Esophagus mucosa (tissue), 1 donor: ENCODE results near the gene SHANK3. TPM values are rescaled to one million over a fixed set of nuclear protein-coding genes. Genes with fewer than 3 reads are reported as not detected.
"Not testable (repeated sequence)": the region's sequence is repeated elsewhere in the genome, so short reads cannot be mapped to it uniquely, and the experiment has no call there.

Source experiments
- ATAC-seq: fragments of 200-7000 bp; cut with Tn5 transposase; one replicate; pipeline ENCODE4 v1.9.1; 2020
- total RNA-seq: library from RNA; stranded (reverse); gene quantifications from one replicate; pipeline ENCODE4 v1.2.4, GENCODE V29; 2023
- donor health status: DM: yes; HTN: yes; CAD: no.

Gene SHANK3
- 5.9 TPM for total RNA-seq

DNA sequence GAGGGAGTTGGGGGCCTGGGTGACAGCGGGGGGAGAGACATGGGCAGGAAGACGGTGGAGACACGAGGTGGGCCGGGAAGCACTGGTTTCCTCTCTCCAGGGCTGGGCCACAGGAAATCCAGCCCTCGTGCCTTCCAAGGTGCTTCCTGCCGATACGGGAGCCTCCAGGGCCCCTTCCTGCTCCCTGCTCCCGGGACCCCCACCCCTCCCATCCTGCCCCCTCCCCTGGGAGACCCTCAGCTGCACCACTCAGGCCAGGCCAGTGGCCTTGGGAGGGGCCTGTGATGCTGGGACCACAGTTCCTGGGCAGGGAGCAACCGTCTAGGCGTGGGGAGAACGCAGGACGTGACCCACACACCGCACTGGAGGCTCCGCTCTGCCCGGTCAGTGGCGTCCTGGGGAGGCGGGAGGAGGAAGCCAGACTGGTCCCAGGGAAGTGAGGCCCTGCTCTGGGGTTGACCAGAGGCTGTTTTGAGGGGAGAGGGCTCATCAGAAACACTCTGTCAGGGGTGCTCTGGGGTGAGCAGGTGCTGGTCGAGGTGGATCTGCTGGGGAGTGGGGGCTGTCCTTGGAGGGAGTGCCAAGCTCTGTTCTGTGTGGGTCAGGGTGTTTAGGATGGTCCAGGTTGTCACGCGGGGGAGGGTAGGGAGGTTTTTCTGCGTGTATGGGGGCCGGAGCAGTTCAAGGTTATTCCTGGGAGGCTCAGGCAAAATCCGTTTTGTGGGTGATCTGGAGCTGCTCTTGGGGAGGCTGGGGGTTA lies at the start of gene SHANK3:
Gene SHANK3, plus strand, starts transcription at position 353 of the 760 bp plus-strand sequence.
- peak; percentile 45 for ATAC-seq

- no peak for ATAC-seq
Measured at GRCh38 chr22:50624347-50625130, 48.1 kb upstream of the SHANK3 start.

DNA sequence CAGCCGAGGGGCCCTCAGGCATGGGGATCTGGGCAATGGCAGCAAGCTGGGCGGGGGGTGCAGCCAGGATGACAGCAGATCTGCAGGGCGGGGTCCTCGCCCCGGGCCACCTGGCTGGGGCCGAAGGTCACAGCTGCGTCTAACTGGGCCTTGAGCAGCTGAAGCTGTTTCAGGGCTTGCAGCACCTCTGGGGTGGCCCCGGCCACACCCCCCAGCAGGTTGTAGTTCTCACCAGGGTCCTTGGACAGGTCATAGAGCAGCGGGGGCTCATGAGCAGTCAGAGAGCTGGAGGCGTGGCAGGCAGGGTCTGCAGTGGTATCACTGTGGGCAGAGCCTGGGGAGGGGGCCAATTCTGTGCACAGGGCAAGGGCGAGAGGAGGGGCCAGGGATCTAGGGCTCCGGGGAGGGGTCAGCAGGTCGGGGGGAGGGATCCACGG lies 47.5 kb upstream of the SHANK3 start:
- no peak for ATAC-seq

- no peak for ATAC-seq
Measured at GRCh38 chr22:50625568-50626313, 46.9 kb upstream of the SHANK3 start.

DNA sequence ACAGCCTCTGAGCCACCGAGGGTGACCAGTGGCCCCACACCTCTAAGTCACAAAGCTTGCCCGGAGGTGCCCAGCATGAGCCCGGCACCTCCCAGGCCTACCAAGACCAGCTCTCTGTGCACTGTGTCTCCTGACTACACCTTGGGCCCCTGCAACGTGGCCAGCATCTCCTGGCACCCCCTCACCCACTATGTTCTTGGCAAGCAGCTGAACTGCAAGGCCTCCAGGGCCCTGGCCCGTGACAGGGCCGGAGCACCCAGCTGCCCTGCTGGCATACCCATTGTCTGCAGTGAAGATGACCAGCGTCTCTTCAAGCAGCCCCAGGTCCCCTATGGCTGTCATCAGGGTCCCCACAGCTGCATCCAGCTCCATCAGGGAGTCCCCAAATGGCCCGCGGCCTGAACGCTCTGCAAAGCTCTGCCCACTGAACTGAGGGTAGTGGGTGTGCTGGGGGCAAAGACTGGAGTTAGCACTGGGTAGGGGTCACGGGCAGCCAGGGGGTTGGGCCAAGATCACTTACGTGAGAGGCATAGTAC lies 46.2 kb upstream of the SHANK3 start:
- no peak for ATAC-seq

DNA sequence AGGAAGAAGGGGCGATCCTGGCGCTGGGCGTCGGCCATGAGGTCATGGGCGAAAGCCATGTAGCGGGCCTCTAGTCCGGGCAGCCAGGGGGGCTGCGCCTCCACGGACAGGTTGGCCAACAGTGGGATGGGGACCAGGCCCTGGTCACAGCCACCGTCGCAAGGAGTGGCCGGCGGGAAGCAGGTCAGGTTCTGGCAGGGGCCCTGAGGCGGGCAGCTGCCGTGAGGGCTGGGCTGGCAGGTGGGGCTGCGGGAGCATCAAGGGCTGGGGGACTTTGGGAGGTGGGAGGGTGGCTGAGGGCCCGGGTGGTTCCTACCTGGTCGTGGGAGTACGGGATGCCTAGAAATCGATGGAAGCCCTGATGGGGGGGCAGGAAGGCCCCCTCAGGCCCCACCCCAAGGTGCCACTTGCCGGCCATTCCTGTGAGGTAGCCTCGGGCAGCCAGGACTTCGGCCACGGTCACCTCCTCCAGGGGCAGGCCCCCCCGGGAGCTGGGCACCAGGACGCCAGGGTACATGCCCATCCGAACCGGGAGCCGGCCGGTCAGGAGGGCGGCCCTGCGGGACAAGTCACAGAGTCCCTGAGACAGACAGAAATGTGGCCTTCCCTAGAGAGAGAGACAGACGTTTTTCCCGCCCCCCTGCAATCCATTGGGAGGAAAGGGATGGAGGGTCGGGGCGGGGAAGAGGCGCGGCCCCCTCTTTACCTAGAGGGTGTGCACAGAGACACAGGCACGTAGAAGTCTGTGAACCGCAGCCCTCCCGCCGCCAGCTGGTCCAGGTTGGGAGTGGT lies 45.6 kb upstream of the SHANK3 start:
- ATAC-seq: no peak

DNA sequence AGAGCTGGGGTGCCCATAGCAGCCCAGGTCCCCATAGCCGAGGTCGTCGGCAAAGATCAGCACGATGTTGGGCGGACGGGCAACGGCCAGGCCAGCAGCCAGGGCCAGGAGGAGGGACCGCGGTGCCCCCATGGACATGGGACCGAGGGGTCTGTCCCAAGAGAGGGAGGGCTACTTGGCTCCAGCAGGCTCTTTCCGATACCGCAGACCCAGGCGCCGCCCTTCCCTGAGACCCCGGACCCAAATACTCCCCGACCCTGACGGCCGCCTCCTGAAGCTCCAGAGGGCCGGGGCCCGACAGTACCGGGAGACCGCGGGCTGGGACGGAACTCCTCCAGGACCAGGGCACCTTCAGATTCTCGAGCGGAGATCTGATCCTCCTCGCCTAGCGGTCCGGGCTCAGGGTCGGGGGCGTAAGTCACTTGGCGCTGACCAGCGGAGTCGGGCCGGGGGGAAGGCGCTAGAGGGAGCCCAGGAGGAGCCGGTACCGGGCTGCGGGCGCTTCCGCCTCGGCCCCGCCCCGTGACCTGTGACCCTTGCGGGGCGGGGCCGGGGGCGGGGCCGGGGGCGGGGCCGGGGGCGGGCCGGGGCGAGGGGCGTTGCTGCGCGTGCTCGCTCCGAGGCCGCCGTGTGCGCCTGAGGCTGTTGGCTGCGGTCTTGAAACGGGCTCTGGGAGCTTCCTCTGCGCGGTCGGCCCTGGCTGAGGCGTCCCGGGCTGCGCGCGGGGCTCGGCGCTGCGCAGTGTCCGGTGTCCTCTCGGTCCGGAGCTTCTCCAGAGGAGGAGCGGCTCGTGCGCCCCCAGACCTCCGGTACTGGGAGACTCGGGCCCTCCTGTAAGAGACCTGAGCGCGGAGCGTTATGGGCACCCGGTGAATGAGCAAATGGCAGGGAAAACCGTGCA lies 44.7 kb upstream of the SHANK3 start, which contains the start of gene ARSA:
Gene ARSA, minus strand, starts transcription at position 511 of the 901 bp plus-strand sequence. Its CDS starts 373 bp downstream, at position 138.
- peak; percentile 85 for ATAC-seq

GRCh38 chr22:50628543-50629134 lies 44.0 kb upstream of the SHANK3 start:
- ATAC-seq: peak; percentile 35

DNA sequence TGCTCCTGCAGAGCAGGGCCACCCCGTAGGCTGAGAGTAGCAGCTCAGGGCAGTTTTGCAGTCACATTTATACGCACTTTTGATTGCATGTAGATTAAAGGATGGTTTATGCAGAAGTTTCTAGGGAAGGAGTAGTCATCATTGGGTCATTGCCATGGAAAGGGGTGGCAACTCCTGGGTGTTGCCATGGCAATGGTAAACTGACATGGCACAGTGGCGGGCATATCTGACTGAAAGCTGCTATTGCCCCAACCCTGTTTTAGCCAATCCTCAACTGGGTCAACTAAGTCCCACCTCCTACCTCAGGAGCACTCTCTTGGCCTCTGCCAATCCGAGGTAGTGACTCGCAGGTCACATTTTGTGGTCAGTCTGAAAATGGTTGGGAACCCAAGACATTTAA lies 42.2 kb upstream of the SHANK3 start:
- ATAC-seq: no peak

- peak; percentile 46 for ATAC-seq
Measured at GRCh38 chr22:50633086-50633485, 39.5 kb upstream of the SHANK3 start.

- ATAC-seq: no peak
Measured at GRCh38 chr22:50633771-50634170, 38.9 kb upstream of the SHANK3 start.

- peak; percentile 21 for ATAC-seq
Measured at GRCh38 chr22:50635591-50635990, 37.0 kb upstream of the SHANK3 start.

GRCh38 chr22:50640296-50640695 lies 32.3 kb upstream of the SHANK3 start:
- ATAC-seq: not testable (repeated sequence)

GRCh38 chr22:50640857-50641647 lies 31.6 kb upstream of the SHANK3 start:
- peak; percentile 32 for ATAC-seq

DNA sequence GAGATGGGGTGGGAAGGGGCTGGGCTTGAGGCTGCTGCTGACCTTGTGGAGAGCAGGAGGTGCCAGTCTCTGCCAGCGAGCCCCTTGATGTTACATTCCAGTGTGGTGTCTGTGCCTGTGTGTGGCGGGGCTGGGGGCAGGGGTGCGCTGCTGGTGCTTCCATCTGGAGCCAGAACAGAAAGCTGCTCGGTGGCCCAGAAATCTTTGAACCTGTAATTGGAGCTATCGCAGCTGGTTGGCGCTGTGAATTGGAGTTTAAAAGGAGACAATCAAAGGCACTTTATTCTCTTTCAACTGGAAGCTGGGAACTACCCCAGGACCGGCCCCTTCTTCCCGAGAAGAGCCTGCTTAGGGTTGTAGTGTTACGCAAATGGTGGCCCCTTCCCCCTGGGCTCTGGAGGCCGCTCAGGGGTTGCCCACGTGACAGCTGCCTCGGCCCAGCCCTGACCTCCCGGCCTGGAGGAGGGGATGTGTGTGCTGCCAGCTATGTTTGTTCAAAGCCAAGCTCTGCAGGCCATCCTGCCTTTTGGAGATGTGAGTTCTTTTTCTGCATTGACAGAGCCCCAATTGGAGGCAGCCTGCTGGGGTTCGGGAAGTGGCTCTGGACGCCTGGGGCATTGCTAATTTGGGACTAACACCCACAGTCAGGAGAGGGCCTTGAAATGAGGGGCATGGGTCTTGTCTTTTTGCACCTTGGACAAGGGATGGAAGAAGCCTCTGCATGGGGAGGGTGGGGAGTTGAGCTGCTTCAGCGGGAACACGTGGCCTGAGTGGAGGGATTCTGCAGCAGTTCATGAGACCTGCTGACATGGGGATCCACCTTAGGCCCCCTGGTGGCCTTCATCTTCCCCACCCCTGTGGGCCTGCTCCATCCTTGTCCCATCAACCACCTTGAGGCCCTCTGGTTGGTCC lies 30.7 kb upstream of the SHANK3 start:
- peak; percentile 35 for ATAC-seq

DNA sequence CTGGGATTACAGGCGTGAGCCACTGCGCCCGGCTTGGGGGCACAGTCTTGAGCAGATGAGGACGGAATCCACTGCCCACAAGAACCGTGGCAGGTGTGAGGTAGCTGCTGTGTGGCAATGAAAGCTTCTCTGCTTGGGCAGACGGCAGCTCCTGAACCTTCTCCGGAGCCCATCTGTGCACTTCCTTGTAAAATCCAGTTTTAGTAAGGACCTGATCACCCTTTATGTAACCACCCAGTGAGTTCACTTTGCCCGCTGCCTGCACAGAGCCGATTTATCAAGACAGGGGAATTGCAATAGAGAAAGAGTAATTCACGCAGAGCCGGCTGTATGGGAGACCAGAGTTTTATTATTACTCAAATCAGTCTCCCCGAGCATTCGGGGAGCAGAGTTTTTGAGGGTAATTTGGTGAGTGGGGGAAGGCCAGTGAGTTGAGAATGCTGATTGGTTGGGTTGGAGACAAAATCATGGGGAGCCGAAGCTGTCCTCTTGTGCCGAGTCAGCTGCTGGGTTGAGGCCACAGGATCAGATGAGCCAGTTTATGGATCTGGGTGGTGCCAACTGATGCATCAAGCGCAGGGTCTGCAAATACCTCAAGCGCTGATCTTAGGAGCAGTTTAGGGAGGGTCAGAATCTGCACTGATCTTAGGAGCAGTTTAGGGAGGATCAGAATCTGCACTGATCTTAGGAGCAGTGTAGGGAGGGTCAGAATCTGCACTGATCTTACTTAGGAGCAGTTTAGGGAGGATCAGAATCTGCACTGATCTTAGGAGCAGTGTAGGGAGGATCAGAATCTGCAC lies 29.4 kb upstream of the SHANK3 start:
- ATAC-seq: not testable (repeated sequence)

- ATAC-seq: not testable (repeated sequence)
Measured at GRCh38 chr22:50643821-50644101, 28.9 kb upstream of the SHANK3 start.

DNA sequence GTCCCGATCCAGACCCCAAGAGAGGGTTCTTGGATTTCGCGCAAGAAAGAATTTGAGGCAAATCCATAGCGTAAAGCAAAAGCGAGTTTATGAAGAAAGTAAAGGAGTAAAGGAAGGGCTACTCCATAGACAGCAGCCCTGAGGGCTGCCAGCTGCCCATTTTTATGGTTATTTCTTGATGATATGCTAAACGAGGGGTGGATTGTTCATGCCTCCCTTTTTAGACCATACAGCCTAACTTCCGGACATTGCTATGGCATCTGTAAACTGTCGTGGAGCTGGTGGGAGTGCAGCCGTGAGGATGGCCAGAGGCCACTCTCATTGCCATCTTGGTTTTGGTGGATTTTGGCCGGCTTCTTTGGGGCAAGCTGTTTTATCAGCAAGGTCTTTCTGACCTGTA lies 19.4 kb upstream of the SHANK3 start:
- no peak for ATAC-seq
